ENCODE measurements around the gene CDHR2.

DNA sequence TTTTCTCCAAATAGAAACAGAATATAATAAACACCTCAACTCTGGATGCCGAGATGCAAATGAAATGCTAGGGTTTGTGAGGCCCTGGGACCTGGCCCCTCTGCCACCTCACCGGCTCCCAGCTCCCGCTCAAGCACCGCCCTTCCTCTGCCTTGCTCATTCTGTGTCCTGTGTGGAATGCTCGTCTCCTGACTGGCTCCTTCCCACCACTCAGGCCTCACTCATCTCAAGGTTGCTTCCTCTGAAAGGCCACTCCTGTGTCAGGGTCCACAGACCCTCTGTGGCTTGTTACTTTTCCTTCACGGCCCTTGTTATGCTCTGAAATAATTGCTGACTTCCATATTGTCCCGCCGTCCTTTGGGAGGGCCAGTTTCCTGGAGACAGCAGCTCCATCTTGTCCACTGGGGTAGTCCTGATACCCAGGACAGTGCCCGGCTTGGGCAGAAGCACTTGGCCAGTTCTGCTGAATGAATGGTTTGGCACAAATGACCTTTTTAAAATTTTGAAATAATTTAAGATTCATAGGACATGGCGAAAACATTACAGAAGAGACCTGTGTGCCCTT lies 27.4 kb upstream of the CDHR2 start:
- TF ChIP-seq GATA3 (IDR thresholded peaks at IDR 0.05; ENCODE audit: low read depth, low read length), result no peak
- TF ChIP-seq GATA2 (IDR thresholded peaks at IDR 0.05; ENCODE audit: low read depth, low read length), result no peak
